ENCODE measurements around the gene OTUB1. TPM values are rescaled to one million over a fixed set of nuclear protein-coding genes. Genes with fewer than 3 reads are reported as not detected.

The OTUB1 gene
- total and polyA plus RNA-seq, 8 donors = 15.2 to 57.8 (median 26.0) TPM

DNA sequence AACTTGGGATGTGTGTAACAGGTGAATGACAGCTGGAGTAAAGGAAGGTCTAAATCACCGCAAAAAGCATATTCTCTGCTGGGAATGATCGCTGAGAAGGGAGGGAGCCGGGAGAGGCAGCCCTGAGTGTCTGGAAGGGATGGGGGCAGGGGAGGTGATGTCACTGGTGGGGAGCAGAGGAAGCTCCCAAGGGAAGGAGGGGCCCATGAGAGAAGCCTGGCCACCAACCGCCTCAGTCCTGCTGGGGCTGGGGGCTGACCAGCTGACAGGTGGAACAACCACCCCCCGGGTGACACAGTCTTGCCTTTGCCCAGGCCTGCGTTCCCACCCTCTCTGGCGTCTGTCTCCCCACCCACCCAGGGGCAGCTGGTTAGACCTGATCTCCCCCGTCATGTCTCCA is 43.5 kb downstream of the OTUB1 start:
- Histone ChIP-seq H3K9me3 (no peaks in the 10 kb centered on the region), H3K4me1 (no peaks in the 10 kb centered on the region), H3K4me3 (no peak overlapping the region), H3K36me3 (no peaks in the 10 kb centered on the region), H3K27me3 (no peaks in the 10 kb centered on the region), H3K27ac (no peak overlapping the region)
- ATAC-seq (no peak), DNase-seq (peak in 1 of 6 donors; percentile 58), FAIRE-seq (no peak)
- intact Hi-C loops (cut with DNase I) = no loop called here
- no peak for TF ChIP-seq CTCF (IDR thresholded peaks at IDR 0.05)
- WGBS, 2 donors = 89 to 92% methylated on average over 7 to 8 of the region's 8 CpGs

- ATAC-seq (no peak), FAIRE-seq (no peak)
- H3K27me3 ChIP-seq = no peaks in the 10 kb centered on the region
Measured at GRCh38 chr11:64031001-64031400, 44.8 kb downstream of the OTUB1 start.

GRCh38 chr11:64032050-64032449 is 45.8 kb downstream of the OTUB1 start:
- DNase-seq = no peak
- no peak for TF ChIP-seq CTCF (IDR thresholded peaks at IDR 0.05)
- Histone ChIP-seq H3K36me3 (no peaks in the 10 kb centered on the region), H3K27me3 (no peaks in the 10 kb centered on the region), H3K9me3 (no peaks in the 10 kb centered on the region), H3K4me3 (no peak overlapping the region), H3K27ac (no peak overlapping the region), H3K4me1 (no peaks in the 10 kb centered on the region)
- intact Hi-C loops (cut with DNase I) = no loop called here
- WGBS, 2 donors = 79 to 86% methylated on average over 4 of the region's 4 CpGs
- no peak for ATAC-seq
- FAIRE-seq = no peak

More at GRCh38 chr11:64031001-64031400, 44.8 kb downstream of the OTUB1 start:
- intact Hi-C loops (cut with DNase I) = no loop called here
- no peak for TF ChIP-seq CTCF (IDR thresholded peaks at IDR 0.05)
- no peaks in the 10 kb centered on the region for H3K4me1 ChIP-seq
- H3K4me3 ChIP-seq = no peak overlapping the region
- WGBS, 2 donors = 79 to 87% methylated on average over 2 to 3 of the region's 3 CpGs
- DNase-seq = peak in 1 of 6 donors; percentile 52
- H3K36me3 ChIP-seq = no peaks in the 10 kb centered on the region
- H3K27ac ChIP-seq = no peak overlapping the region
- no peaks in the 10 kb centered on the region for H3K9me3 ChIP-seq

DNA sequence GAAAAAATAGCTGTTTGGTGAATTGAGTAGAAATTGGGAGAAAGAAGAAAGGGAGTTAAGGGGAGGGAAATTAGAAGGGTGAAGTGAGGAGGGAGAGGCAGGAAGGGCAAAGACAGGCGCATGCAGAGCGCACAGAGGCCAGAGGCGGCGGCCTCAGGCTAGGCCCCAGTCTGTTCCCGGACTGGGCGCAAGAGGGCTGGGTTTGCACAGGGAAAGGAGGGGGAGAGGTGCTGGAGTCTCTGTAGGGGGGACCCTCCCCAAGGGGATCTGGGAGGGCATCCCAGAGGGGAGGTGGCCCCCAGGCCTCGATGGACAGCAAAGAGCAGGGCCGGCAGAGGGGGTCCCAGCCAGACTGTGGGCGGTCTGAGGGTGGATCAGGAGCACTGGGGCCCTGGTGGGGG is 48.2 kb downstream of the OTUB1 start:
- Histone ChIP-seq H3K27me3 (no peaks in the 10 kb centered on the region), H3K36me3 (no peaks in the 10 kb centered on the region), H3K27ac (no peak overlapping the region), H3K9me3 (no peaks in the 10 kb centered on the region), H3K4me1 (no peaks in the 10 kb centered on the region), H3K4me3 (no peak overlapping the region)
- WGBS, 2 donors = 86 to 92% methylated on average over 8 to 9 of the region's 9 CpGs
- FAIRE-seq (no peak), DNase-seq (peak in 1 of 6 donors; percentile 67), ATAC-seq (no peak)
- intact Hi-C loops (cut with DNase I) = no loop called here
- no peak for TF ChIP-seq CTCF (IDR thresholded peaks at IDR 0.05)

GRCh38 chr11:64035081-64035524 is 48.9 kb downstream of the OTUB1 start:
- no peaks in the 10 kb centered on the region for H3K27me3 ChIP-seq
- no peaks in the 10 kb centered on the region for H3K36me3 ChIP-seq
- H3K4me3 ChIP-seq = peak overlapping the region in 2 of 4 donors; percentile 13 to 18
- peak in 1 of 6 donors; percentile 58 for DNase-seq
- no peak for FAIRE-seq
- H3K4me1 ChIP-seq = no peaks in the 10 kb centered on the region
- no peaks in the 10 kb centered on the region for H3K9me3 ChIP-seq
- no peak overlapping the region for H3K27ac ChIP-seq
- ATAC-seq = no peak
- TF ChIP-seq CTCF (IDR thresholded peaks at IDR 0.05) = no peak
- intact Hi-C loops (cut with DNase I) = no loop called here
- WGBS, 2 donors = 27 to 29% methylated on average over 13 to 17 of the region's 17 CpGs

Data from pancreas (tissue), 10 donors.